Muscle layer of duodenum (tissue), 2 donors: ENCODE measurements around the gene MRPL36.
"Not testable (repeated sequence)": the region's sequence is repeated elsewhere in the genome, so short reads cannot be mapped to it uniquely, and the experiment has no call there.

Experiments
- H3K27ac ChIP-seq: one replicate; pipeline ENCODE4 v1.7.0; 2013; ENCODE audit warnings: mild to moderate bottlenecking, low read length
- H3K27me3 ChIP-seq: one replicate; pipeline ENCODE4 v1.7.0; 2013; ENCODE audit warnings: low read depth, mild to moderate bottlenecking, control low read depth, low read length
- H3K36me3 ChIP-seq, 2 donors: one replicate each; pipeline ENCODE4 v1.7.0; 2013; ENCODE audit warnings: low read length in 2 of 2, control low read depth in 1 of 2, mild to moderate bottlenecking in 1 of 2; ENCODE audit not compliant: insufficient read depth in 2 of 2, control insufficient read depth in 1 of 2
- H3K4me1 ChIP-seq, 2 donors: one replicate each; pipeline ENCODE4 v1.7.0; 2013; ENCODE audit warnings: low read length in 2 of 2, mild to moderate bottlenecking in 2 of 2, control low read depth in 1 of 2, moderate library complexity in 1 of 2; ENCODE audit not compliant: insufficient read depth in 2 of 2, control insufficient read depth in 1 of 2
- H3K4me3 ChIP-seq, 2 donors: one replicate each; pipeline ENCODE4 v1.7.0; 2013; ENCODE audit warnings: low read length in 2 of 2, low read depth in 1 of 2, mild to moderate bottlenecking in 1 of 2
- H3K9me3 ChIP-seq, 2 donors: one replicate each; pipeline ENCODE4 v1.7.0; 2013; ENCODE audit warnings: low read length in 2 of 2, control low read depth in 1 of 2, mild to moderate bottlenecking in 1 of 2; ENCODE audit not compliant: control insufficient read depth in 1 of 2
- donor health status: healthy.

Gene MRPL36

DNA sequence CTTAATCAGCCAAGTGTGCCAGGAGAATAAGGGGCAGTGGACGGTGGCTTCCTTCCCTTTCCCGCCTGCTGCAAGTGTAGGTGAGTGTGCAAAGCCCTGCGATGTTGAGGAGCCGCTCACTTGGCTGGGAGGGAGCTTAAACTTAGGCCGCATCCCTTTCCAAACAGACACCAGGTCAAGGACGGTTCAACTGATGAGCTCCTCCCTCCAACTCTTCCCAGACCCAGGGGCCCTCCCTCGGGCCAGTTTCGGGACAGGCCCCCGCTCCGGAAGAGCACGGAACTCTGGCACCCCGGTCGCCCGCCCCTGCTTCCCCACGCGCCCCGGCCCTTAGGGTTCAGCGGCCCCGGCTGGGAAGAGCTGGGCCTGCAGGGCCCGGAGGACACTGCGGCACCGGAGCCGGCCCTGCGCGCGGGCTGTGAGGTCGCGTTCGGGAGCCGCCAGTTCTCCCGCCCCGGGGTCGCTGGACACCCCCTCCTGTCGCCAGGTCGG is 481 bp downstream of the MRPL36 start:
- Histone ChIP-seq H3K36me3 (peaks cover 20 to 36% of the 10 kb centered on the region in 2 donors), H3K4me3 (peak overlapping the region; percentile 68 to 96), H3K9me3 (no peaks in the 10 kb centered on the region), H3K27me3 (no peaks in the 10 kb centered on the region), H3K27ac (peak overlapping the region; percentile 5), H3K4me1 (peaks cover 0 to 23% of the 10 kb centered on the region in 2 donors)

GRCh38 chr5:1798589-1798988 is 1.0 kb downstream of the MRPL36 start:
- H3K27me3 ChIP-seq, H3K9me3 ChIP-seq: not testable (repeated sequence)
- Histone ChIP-seq H3K27ac (peak overlapping the region; percentile 5), H3K4me1 (peaks cover 0 to 23% of the 10 kb centered on the region in 2 donors), H3K36me3 (peaks cover 15 to 30% of the 10 kb centered on the region in 2 donors), H3K4me3 (peak overlapping the region; percentile 68 to 96)

DNA sequence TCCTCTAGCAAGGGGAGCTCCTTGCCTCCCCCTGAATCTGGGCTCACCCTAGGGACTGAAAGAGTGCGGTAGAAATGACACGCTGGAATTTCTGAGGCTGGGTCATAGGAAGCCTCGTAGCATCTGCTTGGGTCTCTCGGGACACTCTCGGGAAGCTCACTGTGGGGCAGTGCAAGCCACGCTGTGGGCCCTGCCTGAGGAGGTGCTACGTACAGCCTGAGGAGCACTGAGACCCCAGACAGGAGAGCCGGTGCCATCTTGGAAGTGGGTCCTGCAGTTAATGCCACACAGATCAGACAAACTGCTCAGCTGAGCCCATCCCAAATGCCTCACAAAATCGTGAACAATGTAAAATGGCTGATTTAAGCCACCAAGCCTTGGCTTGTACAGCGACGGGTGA is 1.8 kb downstream of the MRPL36 start:
- Histone ChIP-seq H3K4me1 (peaks cover 0 to 23% of the 10 kb centered on the region in 2 donors), H3K36me3 (peaks cover 8 to 23% of the 10 kb centered on the region in 2 donors), H3K4me3 (no peak overlapping the region)

DNA sequence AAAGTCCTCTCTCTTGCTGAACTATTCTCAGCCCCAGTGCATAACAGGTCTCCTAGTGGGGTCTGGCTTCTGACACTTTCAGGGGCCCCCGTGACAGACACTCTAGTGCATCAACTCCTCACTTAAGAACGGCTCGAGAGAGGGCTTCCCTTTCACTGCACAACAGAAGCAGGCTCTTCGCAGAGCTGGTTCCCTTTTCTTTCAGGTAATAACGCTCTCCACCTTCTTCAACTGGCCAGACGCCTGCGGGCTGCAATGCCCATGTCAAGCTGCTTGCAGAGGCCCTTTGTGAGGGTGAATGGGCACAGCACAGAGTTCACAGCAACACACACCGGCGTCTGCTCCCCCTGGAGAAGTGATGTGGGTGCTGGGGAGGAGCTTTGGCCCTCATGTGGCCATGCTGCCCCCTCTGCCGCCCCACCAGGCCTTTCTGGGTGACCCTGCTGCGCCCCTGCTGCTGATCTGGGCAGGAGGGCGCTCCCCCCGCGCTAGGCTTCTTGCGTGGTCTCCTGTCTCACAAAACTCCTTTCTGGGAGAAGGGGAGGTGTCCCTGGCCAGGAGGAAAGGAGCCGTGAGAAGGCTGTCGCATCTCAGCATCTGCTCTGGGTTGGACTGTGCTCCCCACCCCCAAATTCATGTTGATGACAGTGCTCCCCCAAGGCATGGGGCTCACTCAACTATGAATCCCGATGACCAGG is 2.4 kb downstream of the MRPL36 start:
- Histone ChIP-seq H3K4me1 (peaks cover 0 to 23% of the 10 kb centered on the region in 2 donors), H3K9me3 (no peaks in the 10 kb centered on the region)

More for the DNA sequence above, 1.8 kb downstream of the MRPL36 start:
- Histone ChIP-seq H3K27ac (no peak overlapping the region), H3K9me3 (no peaks in the 10 kb centered on the region), H3K27me3 (no peaks in the 10 kb centered on the region)

DNA sequence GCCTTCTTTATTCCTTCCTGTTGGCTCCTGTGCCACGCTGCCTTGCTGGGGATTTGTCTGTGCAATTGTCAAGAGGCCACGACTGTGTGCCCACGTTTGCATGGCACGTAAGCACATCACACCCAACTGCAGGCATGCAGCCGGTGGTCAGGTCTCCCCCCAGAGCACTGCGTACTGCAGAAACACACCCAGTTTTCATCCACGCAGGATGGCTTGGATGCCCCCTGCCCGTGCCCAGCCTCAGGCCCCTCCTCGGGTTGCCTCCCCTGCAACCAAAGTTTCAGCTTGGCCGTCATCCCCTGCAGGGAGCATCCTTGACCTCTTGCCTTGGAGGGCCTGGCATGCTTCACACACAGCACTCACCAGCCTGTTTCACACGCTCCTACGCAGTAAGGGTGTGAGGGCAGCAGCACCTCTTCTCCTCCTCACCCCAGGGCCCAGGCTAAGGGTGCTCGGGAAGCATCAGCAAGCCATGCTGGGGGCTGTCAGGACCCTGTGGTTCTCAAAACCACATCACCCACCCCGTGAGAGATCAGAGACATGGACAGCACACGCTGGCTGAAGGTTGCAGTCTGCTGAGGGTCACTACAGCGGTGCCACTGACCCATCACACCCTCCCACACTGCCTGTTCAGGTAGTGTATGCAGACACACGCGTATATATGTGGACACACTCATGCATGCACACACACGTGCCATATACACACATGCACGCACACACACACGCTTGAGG is 3.1 kb downstream of the MRPL36 start:
- Histone ChIP-seq H3K4me3 (no peak overlapping the region), H3K27ac (no peak overlapping the region), H3K36me3 (peaks cover 4 to 22% of the 10 kb centered on the region in 2 donors), H3K4me1 (peaks cover 0 to 19% of the 10 kb centered on the region in 2 donors), H3K27me3 (no peaks in the 10 kb centered on the region), H3K9me3 (no peaks in the 10 kb centered on the region)

More for the DNA sequence above, 2.4 kb downstream of the MRPL36 start:
- Histone ChIP-seq H3K27me3 (no peaks in the 10 kb centered on the region), H3K36me3 (peaks cover 4 to 22% of the 10 kb centered on the region in 2 donors), H3K4me3 (no peak overlapping the region), H3K27ac (no peak overlapping the region)

GRCh38 chr5:1795931-1796330 is 3.7 kb downstream of the MRPL36 start:
- Histone ChIP-seq H3K27me3 (no peaks in the 10 kb centered on the region), H3K9me3 (no peaks in the 10 kb centered on the region), H3K27ac (no peak overlapping the region), H3K4me3 (no peak overlapping the region), H3K4me1 (peaks cover 0 to 19% of the 10 kb centered on the region in 2 donors), H3K36me3 (peaks cover 4 to 22% of the 10 kb centered on the region in 2 donors)

DNA sequence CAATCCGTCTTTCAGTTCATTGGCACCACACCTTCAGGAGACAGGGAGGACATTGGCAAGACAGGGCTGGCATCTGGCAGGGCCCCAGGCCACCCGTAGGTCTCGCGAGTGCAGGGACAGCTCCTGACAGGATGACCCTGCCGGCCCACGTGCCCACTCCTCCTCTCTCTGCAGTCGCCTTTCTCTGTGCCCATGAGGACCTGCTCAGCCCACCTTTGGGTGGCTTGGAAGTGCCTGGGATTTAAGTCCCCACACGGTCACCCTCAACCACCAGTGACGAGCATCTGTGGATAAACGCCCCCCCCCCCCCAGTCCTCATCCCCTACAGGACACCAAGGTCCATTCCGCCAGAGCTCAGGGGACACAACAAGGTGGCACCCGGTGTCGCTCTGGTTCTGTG is 4.1 kb downstream of the MRPL36 start:
- Histone ChIP-seq H3K4me3 (no peak overlapping the region), H3K36me3 (peaks cover 4 to 22% of the 10 kb centered on the region in 2 donors), H3K27ac (no peak overlapping the region), H3K4me1 (peaks cover 0 to 19% of the 10 kb centered on the region in 2 donors), H3K27me3 (no peaks in the 10 kb centered on the region), H3K9me3 (no peaks in the 10 kb centered on the region)

GRCh38 chr5:1794901-1795290 is 4.7 kb downstream of the MRPL36 start:
- Histone ChIP-seq H3K4me1 (peaks cover 0 to 19% of the 10 kb centered on the region in 2 donors), H3K4me3 (no peak overlapping the region)

GRCh38 chr5:1793966-1794900 is 5.4 kb downstream of the MRPL36 start:
- no peak overlapping the region for H3K4me3 ChIP-seq
- H3K27ac ChIP-seq = no peak overlapping the region

More at GRCh38 chr5:1794901-1795290, 4.7 kb downstream of the MRPL36 start:
- no peaks in the 10 kb centered on the region for H3K27me3 ChIP-seq
- H3K27ac ChIP-seq = no peak overlapping the region
- no peaks in the 10 kb centered on the region for H3K9me3 ChIP-seq
- H3K36me3 ChIP-seq = peaks cover 4 to 22% of the 10 kb centered on the region in 2 donors

DNA sequence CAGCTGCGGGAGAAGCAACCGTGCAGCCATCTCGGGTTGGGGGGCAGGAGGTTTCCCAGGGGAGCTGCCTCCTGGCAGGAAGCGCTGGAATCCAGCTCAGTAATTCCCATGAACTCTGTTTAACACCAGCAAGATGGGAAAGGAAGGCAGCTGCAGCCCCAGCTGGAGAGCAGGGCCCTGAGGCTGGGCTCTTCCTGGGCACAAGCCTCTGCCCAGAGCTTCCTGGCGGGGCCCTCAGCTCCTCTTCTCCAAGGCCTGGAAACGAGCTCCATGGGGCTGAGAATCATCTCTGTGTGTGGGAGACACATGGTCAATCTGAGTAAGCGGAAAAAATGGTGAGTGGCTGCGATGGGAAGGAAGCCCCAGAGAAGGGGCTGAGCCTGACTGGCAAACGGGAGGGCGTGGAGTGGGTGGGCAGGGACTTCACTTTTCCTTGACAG is 6.3 kb downstream of the MRPL36 start:
- peaks cover 4 to 22% of the 10 kb centered on the region in 2 donors for H3K36me3 ChIP-seq
- no peak overlapping the region for H3K27ac ChIP-seq

More at GRCh38 chr5:1793966-1794900, 5.4 kb downstream of the MRPL36 start:
- Histone ChIP-seq H3K9me3 (no peaks in the 10 kb centered on the region), H3K36me3 (peaks cover 4 to 22% of the 10 kb centered on the region in 2 donors), H3K4me1 (peaks cover 0 to 19% of the 10 kb centered on the region in 2 donors), H3K27me3 (no peaks in the 10 kb centered on the region)

More for the DNA sequence above, 6.3 kb downstream of the MRPL36 start:
- H3K4me1 ChIP-seq = peaks cover 0 to 13% of the 10 kb centered on the region in 2 donors
- no peaks in the 10 kb centered on the region for H3K9me3 ChIP-seq
- no peaks in the 10 kb centered on the region for H3K27me3 ChIP-seq
- no peak overlapping the region for H3K4me3 ChIP-seq
